Measurements from ENCODE around the gene NDUFB2.
"Not testable (repeated sequence)": the region's sequence is repeated elsewhere in the genome, so short reads cannot be mapped to it uniquely, and the experiment has no call there.

Gene NDUFB2

GRCh38 chr7:140696024-140696679, 356 bp upstream of the NDUFB2 start:
- ChIA-PET POLR2A (ENCODE audit: low non-redundant PET) (interaction anchor here (0.6 kb wide), 1 partner anchor 149 kb away, joined by 3 read pairs; no protein-coding TSS in a partner anchor), CTCF (no interaction called here)
- H3K27ac ChIP-seq, result peak overlapping the region; percentile 87
- peak; percentile 92 for DNase-seq (ENCODE audit: low spot score)
- no peak for TF ChIP-seq CTCF (conservative IDR thresholded peaks at IDR 0.05; ENCODE audit: low read depth)

GRCh38 chr7:140697447-140698143, 1.1 kb downstream of the NDUFB2 start:
- CTCF ChIA-PET, result no interaction called here
- peak overlapping the region; percentile 87 for H3K27ac ChIP-seq
- peak; percentile 30 for DNase-seq (ENCODE audit: low spot score)
- POLR2A ChIA-PET (ENCODE audit: low non-redundant PET), result no interaction called here
- TF ChIP-seq CTCF (conservative IDR thresholded peaks at IDR 0.05; ENCODE audit: low read depth), result no peak

- H3K27ac ChIP-seq, result no peak overlapping the region; the same call in 1 of the 2 replicates
- CTCF ChIA-PET, result no interaction called here
- POLR2A ChIA-PET (ENCODE audit: low non-redundant PET), result no interaction called here
- no peak for TF ChIP-seq CTCF (conservative IDR thresholded peaks at IDR 0.05; ENCODE audit: low read depth)
- DNase-seq (ENCODE audit: low spot score), result no peak
Observed at GRCh38 chr7:140698477-140698876, 2.0 kb downstream of the NDUFB2 start.

GRCh38 chr7:140702774-140703173, 6.3 kb downstream of the NDUFB2 start:
- H3K27ac ChIP-seq, result no peak overlapping the region
- DNase-seq (ENCODE audit: low spot score), result no peak
- POLR2A ChIA-PET (ENCODE audit: low non-redundant PET), result no interaction called here
- TF ChIP-seq CTCF (conservative IDR thresholded peaks at IDR 0.05; ENCODE audit: low read depth), result no peak
- CTCF ChIA-PET, result no interaction called here

GRCh38 chr7:140704205-140704604, 7.7 kb downstream of the NDUFB2 start:
- CTCF ChIA-PET, result no interaction called here
- no peak for DNase-seq (ENCODE audit: low spot score)
- POLR2A ChIA-PET (ENCODE audit: low non-redundant PET), result no interaction called here
- no peak overlapping the region for H3K27ac ChIP-seq
- TF ChIP-seq CTCF (conservative IDR thresholded peaks at IDR 0.05; ENCODE audit: low read depth), result no peak

- TF ChIP-seq CTCF (conservative IDR thresholded peaks at IDR 0.05; ENCODE audit: low read depth), result no peak
- 0 out of 2 replicates have a peak overlapping the region, but pooled peaks have one; percentile 1 for H3K27ac ChIP-seq
- POLR2A ChIA-PET (ENCODE audit: low non-redundant PET), result no interaction called here
- CTCF ChIA-PET, result interaction anchor here (0.6 kb wide), 2 partner anchors 104 to 223 kb away, joined by 3 to 6 read pairs; no protein-coding TSS in a partner anchor
- no peak for DNase-seq (ENCODE audit: low spot score)
Observed at GRCh38 chr7:140707132-140707531, 10.6 kb downstream of the NDUFB2 start.

- POLR2A ChIA-PET (ENCODE audit: low non-redundant PET); DNase-seq (ENCODE audit: low spot score); CTCF ChIA-PET; H3K27ac ChIP-seq: not testable (repeated sequence)
Observed at GRCh38 chr7:140708764-140709163, 12.3 kb downstream of the NDUFB2 start.

GRCh38 chr7:140712392-140712791, 15.9 kb downstream of the NDUFB2 start:
- DNase-seq (ENCODE audit: low spot score); CTCF ChIA-PET; H3K27ac ChIP-seq; POLR2A ChIA-PET (ENCODE audit: low non-redundant PET): not testable (repeated sequence)

All from RWPE1 (cell line).